Measurements from ENCODE around the gene COL6A1.

- TF ChIP-seq CTCF (conservative IDR thresholded peaks at IDR 0.05; ENCODE audit: low read length) = no peak
- TF ChIP-seq EZH2phosphoT487 (IDR thresholded peaks at IDR 0.05; ENCODE audit: borderline replicate concordance, low read depth, low read length) = no peak
Measured at GRCh38 chr21:45990741-45991605, 9.4 kb downstream of the COL6A1 start.
